HepG2 (cell line): ENCODE results near the gene BABAM1. TPM values are rescaled to one million over a fixed set of nuclear protein-coding genes. Genes with fewer than 3 reads are reported as not detected.

Experiments
- DR1 ChIP-seq: sonication (generic); formaldehyde crosslinking; IDR thresholded peaks from 2 replicates; pipeline ENCODE4 v1.8.0; 2021; ENCODE audit warnings: mild to moderate bottlenecking, missing genetic modification reagents, inconsistent platforms
- FOXP1 ChIP-seq, 2 experiments: fragments of 450-650 bp in 1 of 2; IDR thresholded peaks; 2 replicates each; pipeline ENCODE4 v1.6.1; 2017 to 2018; ENCODE audit warnings: antibody characterized with exemption in 1 of 2
- HNRNPH1 ChIP-seq: fragments of 200-400 bp; formaldehyde crosslinking; optimal IDR thresholded peaks from 2 replicates; pipeline ENCODE3; 2017; ENCODE audit warnings: mild to moderate bottlenecking, low read depth, low read length
- KLF16 ChIP-seq, 2 experiments: sonication (generic) in 1 of 2; formaldehyde crosslinking in 1 of 2; IDR thresholded peaks; 2 replicates each; pipeline versions ENCODE4 v1.6.1 to v1.8.0; 2016 to 2023; ENCODE audit warnings: missing genetic modification reagents in 2 of 2, missing compliant biosample characterization in 1 of 2
- PHF20 ChIP-seq: sonication (generic); formaldehyde crosslinking; IDR thresholded peaks from 2 replicates; pipeline ENCODE4 v1.5.0; 2020; ENCODE audit warnings: mild to moderate bottlenecking, missing genetic modification reagents
- POGK ChIP-seq: sonication (generic); formaldehyde crosslinking; conservative IDR thresholded peaks from 2 replicates; pipeline ENCODE4 v1.8.0; 2022; ENCODE audit warnings: mild to moderate bottlenecking, moderate library complexity, missing genetic modification reagents
- SMAD3 ChIP-seq: sonication (generic); formaldehyde crosslinking; IDR thresholded peaks from 2 replicates; pipeline ENCODE4 v1.4.0; 2020; ENCODE audit warnings: missing genetic modification reagents
- TOE1 ChIP-seq: sonication (generic); formaldehyde crosslinking; IDR thresholded peaks from 2 replicates; pipeline ENCODE4 v1.4.0; 2020; ENCODE audit warnings: mild to moderate bottlenecking, missing genetic modification reagents
- ZNF180 ChIP-seq: sonication (generic); formaldehyde crosslinking; IDR thresholded peaks from 2 replicates; pipeline ENCODE4 v1.4.0; 2020; ENCODE audit warnings: low read depth, missing genetic modification reagents, borderline replicate concordance
- ZNF558 ChIP-seq: sonication (generic); formaldehyde crosslinking; IDR thresholded peaks from 2 replicates; pipeline ENCODE4 v1.9.0; 2022; ENCODE audit warnings: mild to moderate bottlenecking, missing genetic modification reagents, borderline replicate concordance
- ZNF564 ChIP-seq: sonication (generic); formaldehyde crosslinking; IDR thresholded peaks from 2 replicates; pipeline ENCODE4 v1.8.1; 2023; ENCODE audit warnings: mild to moderate bottlenecking, missing genetic modification reagents
- ZNF589 ChIP-seq: sonication (generic); formaldehyde crosslinking; conservative IDR thresholded peaks from 2 replicates; pipeline ENCODE4 v1.8.0; 2022; ENCODE audit warnings: mild to moderate bottlenecking, moderate library complexity, missing genetic modification reagents
- ZNF780A ChIP-seq: sonication (generic); formaldehyde crosslinking; IDR thresholded peaks from 2 replicates; pipeline ENCODE4 v1.8.0; 2022; ENCODE audit warnings: mild to moderate bottlenecking, missing genetic modification reagents, moderate library complexity
- polyA plus RNA-seq, 8 experiments: library from polyadenylated mRNA; depleted of rRNA in 3 of 8; stranded (reverse) in 7 of 8; unstranded in 1 of 8; fragments of >200 nt; fragmentation: Illumina TruSeq in 4 of 8; extraction: Trizol in 4 of 8; gene quantifications; 2 replicates each; pipeline versions ENCODE4 v1.2.1 to v1.2.3, GENCODE V29; 2011 to 2016; ENCODE audit warnings: low read depth in 4 of 8, missing spikeins in 1 of 8, mixed read lengths in 1 of 8; ENCODE audit not compliant: insufficient read depth in 1 of 8
- total RNA-seq, 5 experiments: library from RNA; depleted of rRNA; stranded (reverse); fragments of >200 nt; fragmentation: Illumina TruSeq; extraction: Trizol; gene quantifications; 2 replicates each; pipeline ENCODE4 v1.2.3, GENCODE V29; 2016; ENCODE audit warnings: low read depth in 1 of 5
- TF ChIP-seq, protein P1 (sequence below): sonication (generic); formaldehyde crosslinking; IDR thresholded peaks from 2 replicates; pipeline ENCODE4 v1.5.0; 2020; ENCODE audit warnings: mild to moderate bottlenecking, missing genetic modification reagents, borderline replicate concordance
- TF ChIP-seq, protein P2 (sequence below): sonication (generic); formaldehyde crosslinking; IDR thresholded peaks from 2 replicates; pipeline ENCODE4 v1.4.0; 2020; ENCODE audit warnings: mild to moderate bottlenecking, missing genetic modification reagents
- TF ChIP-seq, protein P3 (sequence below): IDR thresholded peaks from 2 replicates; pipeline ENCODE4 v1.6.1; 2016; ENCODE audit warnings: missing biosample characterization, missing genetic modification reagents, low read depth

BABAM1 gene
- total and polyA plus RNA-seq, 2 of the 13 experiments (the other 11 are each of a cell fraction or from before 2014, with no cell fraction given), result 70.0 to 82.0 TPM

- TF ChIP-seq HNRNPH1, result no peak
- TF ChIP-seq ZNF780A (CRISPR knock-in tag), result no peak
- TF ChIP-seq KLF16 (CRISPR knock-in tag; IDR thresholded peaks at IDR 0.05), result peak in 1 of 2 experiments; percentile 50; a peak in 1 of 4 replicates
- TF ChIP-seq DR1 (CRISPR knock-in tag), result peak; percentile 18; the same call in 1 of the 2 replicates
- peak; percentile 43; the same call in 1 of the 2 replicates for TF ChIP-seq ZNF564
- TF ChIP-seq ZNF589, result no peak
- TF ChIP-seq, protein P1, sequence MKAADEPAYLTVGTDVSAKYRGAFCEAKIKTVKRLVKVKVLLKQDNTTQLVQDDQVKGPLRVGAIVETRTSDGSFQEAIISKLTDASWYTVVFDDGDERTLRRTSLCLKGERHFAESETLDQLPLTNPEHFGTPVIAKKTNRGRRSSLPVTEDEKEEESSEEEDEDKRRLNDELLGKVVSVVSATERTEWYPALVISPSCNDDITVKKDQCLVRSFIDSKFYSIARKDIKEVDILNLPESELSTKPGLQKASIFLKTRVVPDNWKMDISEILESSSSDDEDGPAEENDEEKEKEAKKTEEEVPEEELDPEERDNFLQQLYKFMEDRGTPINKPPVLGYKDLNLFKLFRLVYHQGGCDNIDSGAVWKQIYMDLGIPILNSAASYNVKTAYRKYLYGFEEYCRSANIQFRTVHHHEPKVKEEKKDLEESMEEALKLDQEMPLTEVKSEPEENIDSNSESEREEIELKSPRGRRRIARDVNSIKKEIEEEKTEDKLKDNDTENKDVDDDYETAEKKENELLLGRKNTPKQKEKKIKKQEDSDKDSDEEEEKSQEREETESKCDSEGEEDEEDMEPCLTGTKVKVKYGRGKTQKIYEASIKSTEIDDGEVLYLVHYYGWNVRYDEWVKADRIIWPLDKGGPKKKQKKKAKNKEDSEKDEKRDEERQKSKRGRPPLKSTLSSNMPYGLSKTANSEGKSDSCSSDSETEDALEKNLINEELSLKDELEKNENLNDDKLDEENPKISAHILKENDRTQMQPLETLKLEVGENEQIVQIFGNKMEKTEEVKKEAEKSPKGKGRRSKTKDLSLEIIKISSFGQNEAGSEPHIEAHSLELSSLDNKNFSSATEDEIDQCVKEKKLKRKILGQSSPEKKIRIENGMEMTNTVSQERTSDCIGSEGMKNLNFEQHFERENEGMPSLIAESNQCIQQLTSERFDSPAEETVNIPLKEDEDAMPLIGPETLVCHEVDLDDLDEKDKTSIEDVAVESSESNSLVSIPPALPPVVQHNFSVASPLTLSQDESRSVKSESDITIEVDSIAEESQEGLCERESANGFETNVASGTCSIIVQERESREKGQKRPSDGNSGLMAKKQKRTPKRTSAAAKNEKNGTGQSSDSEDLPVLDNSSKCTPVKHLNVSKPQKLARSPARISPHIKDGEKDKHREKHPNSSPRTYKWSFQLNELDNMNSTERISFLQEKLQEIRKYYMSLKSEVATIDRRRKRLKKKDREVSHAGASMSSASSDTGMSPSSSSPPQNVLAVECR (CRISPR knock-in tag), result peak; percentile 80
- TF ChIP-seq FOXP1 (IDR thresholded peaks at IDR 0.05), result no peak
- TF ChIP-seq FOXP1 (CRISPR knock-in tag; IDR thresholded peaks at IDR 0.05), result no peak
- TF ChIP-seq ZNF558, result peak; percentile 81; the same call in 1 of the 2 replicates
- TF ChIP-seq, protein P2, sequence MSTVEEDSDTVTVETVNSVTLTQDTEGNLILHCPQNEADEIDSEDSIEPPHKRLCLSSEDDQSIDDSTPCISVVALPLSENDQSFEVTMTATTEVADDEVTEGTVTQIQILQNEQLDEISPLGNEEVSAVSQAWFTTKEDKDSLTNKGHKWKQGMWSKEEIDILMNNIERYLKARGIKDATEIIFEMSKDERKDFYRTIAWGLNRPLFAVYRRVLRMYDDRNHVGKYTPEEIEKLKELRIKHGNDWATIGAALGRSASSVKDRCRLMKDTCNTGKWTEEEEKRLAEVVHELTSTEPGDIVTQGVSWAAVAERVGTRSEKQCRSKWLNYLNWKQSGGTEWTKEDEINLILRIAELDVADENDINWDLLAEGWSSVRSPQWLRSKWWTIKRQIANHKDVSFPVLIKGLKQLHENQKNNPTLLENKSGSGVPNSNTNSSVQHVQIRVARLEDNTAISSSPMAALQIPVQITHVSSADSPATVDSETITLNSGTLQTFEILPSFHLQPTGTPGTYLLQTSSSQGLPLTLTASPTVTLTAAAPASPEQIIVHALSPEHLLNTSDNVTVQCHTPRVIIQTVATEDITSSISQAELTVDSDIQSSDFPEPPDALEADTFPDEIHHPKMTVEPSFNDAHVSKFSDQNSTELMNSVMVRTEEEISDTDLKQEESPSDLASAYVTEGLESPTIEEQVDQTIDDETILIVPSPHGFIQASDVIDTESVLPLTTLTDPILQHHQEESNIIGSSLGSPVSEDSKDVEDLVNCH (CRISPR knock-in tag), result no peak
- TF ChIP-seq TOE1 (CRISPR knock-in tag), result no peak
- no peak for TF ChIP-seq ZNF180 (CRISPR knock-in tag)
- TF ChIP-seq SMAD3 (CRISPR knock-in tag), result no peak
- TF ChIP-seq PHF20 (CRISPR knock-in tag), result peak; percentile 63
- TF ChIP-seq POGK (CRISPR knock-in tag), result peak; percentile 68; the same call in 1 of the 2 replicates
- TF ChIP-seq, protein P3, sequence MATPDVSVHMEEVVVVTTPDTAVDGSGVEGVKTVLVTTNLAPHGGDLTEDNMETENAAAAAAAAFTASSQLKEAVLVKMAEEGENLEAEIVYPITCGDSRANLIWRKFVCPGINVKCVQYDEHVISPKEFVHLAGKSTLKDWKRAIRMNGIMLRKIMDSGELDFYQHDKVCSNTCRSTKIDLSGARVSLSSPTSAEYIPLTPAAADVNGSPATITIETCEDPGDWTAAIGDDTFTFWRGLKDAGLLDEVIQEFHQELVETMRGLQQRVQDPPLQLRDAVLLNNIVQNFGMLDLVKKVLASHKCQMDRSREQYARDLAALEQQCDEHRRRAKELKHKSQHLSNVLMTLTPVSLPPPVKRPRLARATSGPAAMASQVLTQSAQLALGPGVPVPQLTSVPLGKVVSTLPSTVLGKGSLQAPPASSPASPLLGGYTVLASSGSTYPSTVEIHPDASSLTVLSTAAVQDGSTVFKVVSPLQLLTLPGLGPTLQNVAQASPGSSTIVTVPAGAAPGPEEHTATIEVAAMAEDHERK, result no peak
Measured at GRCh38 chr19:17226002-17226933, 41.0 kb upstream of the BABAM1 start, which contains the start of gene OCEL1 (continued).
